Hematopoietic multipotent progenitor cell treated with erythropoietin and hydrocortisone succinate and interleukin-3 and kit ligand, for 8 days (in vitro differentiated cells): ENCODE results near the gene RNF148.
"Not testable (repeated sequence)": the region's sequence is repeated elsewhere in the genome, so short reads cannot be mapped to it uniquely, and the experiment has no call there.

ENCODE experiments used
- DNase-seq: peaks from one replicate; pipeline ENCODE4 v3.0.0-alpha.2; 2015

Gene RNF148

GRCh38 chr7:122689346-122690109, 13.2 kb downstream of the RNF148 start:
- DNase-seq, result no peak

DNA sequence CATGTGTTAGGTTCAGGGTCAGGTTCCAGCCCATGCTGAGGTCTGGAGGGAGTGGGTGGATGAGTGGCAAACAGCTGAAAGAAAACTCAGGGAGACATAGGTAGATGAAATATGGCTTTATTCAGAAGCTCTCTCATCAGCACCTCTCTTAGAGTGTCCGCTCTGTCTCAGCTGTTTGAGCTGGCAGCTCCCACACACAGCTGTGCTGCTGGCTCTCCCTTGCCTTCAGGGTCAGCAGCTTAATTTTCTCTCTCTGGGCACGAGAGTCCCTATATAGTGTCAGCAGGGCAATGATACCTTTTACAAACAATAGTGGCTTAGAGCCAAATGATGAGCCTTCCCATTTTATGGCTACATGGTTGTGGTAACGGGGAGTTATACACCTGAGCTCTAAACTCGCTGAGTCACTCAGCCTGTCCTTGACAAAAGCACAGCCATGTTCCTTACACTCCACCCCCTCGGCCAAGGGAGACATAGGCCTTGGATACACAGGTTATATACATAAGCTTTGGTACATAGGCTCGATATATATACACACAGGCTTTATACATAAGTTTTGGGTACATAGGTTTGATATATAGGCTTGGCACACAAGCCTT, 14.2 kb downstream of the RNF148 start:
- no peak for DNase-seq

GRCh38 chr7:122686360-122686878, 16.3 kb downstream of the RNF148 start:
- no peak for DNase-seq

DNA sequence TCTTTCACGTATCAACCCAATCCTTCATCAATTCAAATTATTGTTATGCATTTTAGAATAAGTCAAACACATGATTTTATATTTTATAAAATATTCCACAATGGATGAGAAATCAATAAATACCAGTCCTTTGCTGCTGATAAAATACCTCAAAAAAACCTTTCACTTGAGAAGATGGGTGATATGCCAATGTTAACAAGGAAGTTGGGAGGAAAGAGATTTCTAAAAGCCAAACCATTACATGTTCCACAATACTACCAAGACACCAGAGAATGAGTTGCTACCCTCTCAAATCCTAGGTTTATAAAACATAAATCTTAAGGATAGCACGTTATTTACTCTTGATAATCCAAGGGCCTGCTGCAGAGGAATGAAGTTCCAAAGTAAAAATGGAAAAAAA, 18.2 kb downstream of the RNF148 start:
- no peak for DNase-seq

DNA sequence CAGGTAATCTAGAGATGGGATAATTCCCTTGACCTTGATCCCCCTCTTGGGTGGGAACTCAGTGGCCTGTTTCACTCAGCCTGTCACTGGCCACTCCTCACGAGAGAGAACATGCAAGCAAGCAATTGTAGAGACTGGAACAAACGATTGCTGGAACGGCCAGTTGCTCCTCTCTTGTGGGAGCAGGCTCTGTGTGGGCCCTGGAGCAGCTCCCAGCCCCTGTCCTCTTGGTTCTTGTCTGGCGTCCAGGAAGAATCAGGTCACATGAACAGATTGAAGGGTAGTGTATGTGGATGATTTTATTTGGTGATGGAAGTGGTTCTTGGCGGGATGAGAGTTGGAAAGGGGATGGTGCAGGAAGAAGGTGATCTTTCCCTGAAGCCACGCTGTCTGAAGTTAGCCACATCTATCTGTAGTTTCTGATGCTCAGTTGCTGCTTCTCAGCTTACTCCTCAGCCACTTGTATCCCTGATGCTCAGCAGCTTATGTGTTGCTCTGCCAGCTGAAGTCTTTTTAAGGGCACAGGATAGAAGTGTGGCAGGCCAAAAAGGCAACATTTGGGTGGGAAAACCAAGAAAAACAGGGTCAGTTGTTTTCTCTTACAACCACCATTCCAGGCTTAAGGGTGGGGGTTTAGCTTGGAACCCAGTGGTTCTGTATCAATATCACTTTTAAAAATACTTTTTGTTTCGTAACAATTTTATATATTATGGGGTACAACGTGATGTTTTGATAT, 19.7 kb downstream of the RNF148 start:
- no peak for DNase-seq

DNA sequence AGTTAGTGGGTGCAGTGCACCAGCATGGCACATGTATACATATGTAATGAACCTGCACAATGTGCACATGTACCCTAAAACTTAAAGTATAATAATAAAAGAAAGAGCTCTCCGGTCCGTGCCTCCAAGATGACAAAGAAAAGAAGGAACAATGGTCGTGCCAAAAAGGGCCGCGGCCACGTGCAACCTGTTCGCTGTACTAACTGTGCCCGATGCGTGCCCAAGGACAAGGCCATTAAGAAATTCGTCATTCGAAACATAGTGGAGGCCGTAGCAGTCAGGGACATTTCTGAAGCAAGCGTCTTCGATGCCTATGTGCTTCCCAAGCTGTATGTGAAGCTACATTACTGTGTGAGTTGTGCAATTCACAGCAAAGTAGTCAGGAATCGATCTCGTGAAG, 21.5 kb downstream of the RNF148 start:
- DNase-seq, result not testable (repeated sequence)

GRCh38 chr7:122679813-122680212, 22.9 kb downstream of the RNF148 start:
- DNase-seq, result no peak

DNA sequence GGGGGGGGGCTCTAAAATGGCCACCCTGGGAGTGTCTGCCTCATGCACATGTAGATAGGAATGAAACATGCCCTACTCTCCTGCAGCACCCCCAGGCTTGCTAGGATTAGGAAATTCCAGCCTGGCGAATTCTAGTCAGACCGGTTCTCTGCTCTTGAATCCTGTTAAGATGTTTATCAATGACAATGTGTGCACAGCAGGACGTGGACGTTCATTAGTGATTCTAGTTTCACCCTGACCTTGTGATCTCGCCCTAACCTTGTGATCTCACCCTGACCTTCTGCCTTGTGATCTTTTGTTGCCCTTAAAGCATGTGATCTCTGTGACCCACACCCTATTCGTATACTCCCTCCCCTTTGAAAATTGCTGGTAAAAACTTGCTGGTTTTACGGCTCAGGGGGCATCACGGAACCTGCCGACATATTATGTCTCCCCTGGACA, 23.4 kb downstream of the RNF148 start:
- not testable (repeated sequence) for DNase-seq

DNA sequence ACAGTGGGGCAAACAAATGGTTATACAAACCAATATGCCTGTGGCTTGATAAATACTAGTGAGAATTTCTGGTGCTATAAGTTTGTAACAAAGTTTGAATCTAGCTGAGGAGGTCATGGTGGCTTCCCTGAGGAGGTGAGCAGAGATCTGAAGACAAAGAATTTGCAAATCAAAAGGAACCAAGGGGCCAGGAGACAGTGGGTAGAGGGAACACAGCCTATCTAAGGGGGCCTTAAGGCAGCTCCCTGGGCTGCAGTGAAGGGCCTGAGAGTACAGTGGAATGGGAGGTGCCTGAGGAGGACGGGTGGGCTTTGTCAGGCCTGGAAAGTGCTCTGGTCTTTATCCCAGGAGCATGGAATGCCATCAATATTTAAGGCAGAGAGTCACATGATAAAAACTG, 25.6 kb downstream of the RNF148 start:
- no peak for DNase-seq

- no peak for DNase-seq
These were observed 26.3 kb downstream of the RNF148 start for GRCh38 chr7:122676466-122676865.

DNA sequence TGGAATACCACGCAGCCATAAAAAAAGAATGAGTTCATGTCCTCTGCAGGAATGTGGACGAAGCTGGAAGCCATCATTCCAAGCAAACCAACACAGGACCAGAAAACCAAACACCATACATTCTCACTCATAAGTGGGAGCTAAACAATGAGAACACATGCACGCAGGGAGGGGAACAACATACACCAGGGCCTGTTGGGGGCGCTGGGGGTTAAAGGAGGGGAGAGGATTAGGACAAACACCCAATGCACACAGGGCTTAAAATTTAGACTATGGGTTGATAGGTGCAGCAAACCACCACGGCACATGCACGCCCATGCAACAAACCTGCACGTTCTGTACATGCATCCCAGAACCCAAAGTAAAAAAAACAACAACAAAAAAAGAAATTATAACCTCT, 27.1 kb downstream of the RNF148 start:
- DNase-seq, result no peak

GRCh38 chr7:122675011-122675410, 27.7 kb downstream of the RNF148 start:
- no peak for DNase-seq

GRCh38 chr7:122674502-122674901, 28.2 kb downstream of the RNF148 start:
- no peak for DNase-seq

GRCh38 chr7:122673951-122674350, 28.8 kb downstream of the RNF148 start:
- DNase-seq, result no peak

DNA sequence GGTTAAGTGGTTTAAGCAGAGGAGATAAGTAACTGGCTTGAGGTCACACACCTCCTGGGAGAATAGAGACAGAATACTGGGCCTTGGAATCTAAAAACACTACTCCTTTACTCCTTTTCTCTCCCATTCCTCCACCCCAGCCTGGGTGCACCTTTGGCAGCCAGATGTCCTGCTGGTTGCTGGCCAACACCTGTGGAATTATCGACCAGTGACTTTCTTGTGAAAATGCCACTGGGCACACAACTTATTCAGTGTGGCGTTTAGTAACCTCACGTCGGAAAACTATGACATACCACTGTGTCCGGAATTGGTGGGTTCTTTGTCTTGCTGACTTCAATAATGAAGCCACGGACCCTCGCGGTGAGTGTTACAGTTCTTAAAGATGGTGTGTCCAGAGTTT, 30.2 kb downstream of the RNF148 start:
- DNase-seq, result no peak

DNA sequence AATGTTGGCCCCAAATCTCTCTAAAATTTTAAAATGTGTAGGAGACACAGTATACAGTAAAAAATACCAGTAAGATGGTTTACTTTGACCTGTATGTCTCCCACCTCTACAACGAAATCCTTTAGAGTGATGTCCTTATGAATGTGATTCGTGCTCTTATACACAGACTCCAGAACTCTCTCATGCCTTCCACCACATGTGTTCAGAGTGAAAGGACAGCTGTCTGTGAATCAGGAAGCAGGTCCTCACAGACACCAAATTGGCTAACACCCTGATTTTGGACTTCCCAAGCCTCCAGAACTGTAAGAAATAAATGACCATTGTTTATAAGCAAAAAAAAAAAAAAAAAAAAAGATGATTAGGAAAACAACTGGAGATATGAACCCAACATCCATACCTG, 39.0 kb downstream of the RNF148 start:
- DNase-seq, result no peak

DNA sequence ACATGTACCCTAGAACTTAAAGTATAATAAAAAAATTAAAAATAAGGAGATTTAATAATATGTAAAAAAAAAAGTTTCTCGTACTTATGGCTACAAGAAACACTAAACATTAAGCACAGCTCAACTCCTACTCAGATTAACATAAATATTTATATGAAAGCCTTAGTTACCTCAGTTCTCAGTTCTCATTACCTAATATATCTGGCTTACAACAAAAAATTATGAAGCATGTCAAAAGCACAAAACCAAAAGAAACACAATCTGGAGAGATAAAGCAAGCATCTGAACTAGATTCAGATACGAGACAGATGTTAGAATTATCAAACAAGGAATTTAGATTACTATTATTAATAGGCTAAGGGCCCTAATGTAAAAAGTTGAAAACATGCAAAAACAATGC, 43.9 kb downstream of the RNF148 start:
- no peak for DNase-seq

- no peak for DNase-seq
These were observed 49.0 kb downstream of the RNF148 start for GRCh38 chr7:122653685-122654084.

GRCh38 chr7:122652876-122653275, 49.8 kb downstream of the RNF148 start:
- DNase-seq, result no peak
